ENCODE measurements around the gene ZBTB7C.

ZBTB7C gene

DNA sequence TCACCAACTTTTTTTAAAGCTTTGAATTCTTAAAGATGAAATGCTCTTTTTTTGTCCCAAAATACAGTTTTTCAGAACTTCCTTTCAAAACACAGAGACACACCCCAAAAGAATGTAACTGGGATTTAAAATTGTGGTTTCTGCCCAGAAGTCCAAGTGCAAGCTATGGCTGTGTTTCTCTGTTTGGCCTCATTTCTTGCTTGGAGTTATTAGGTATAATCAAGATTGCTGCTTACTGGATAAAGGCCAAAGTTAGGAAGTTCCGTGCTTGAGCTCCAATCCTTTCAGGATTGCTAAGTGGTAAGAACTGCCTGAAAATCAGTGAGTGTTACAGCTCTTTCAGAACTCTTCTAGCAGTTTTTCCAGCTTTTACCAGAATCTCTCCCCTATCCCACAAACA lies 16.9 kb downstream of the ZBTB7C start:
- TF ChIP-seq CTCF (IDR thresholded peaks at IDR 0.05) = no peak

DNA sequence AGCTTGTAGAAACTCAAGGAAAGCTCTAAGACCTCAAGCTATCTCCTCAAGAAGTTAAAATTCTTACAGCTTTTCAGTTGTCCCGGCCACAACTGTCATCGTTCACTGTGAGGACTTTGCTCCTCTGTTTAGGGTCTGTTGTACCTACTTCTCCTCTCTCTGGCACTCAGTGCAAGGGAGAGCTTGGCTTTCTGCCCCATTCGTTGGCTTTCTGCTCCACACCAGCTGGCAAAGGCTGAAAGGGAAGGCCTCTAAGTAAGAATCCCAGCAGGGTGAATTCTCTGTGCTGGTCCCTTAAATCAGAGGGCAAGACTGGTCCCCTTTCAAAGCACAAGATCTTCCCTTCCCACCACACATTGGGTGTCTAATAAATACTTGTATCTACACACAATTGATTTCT lies 17.3 kb downstream of the ZBTB7C start:
- TF ChIP-seq CTCF (IDR thresholded peaks at IDR 0.05) = no peak

- TF ChIP-seq CTCF (IDR thresholded peaks at IDR 0.05) = no peak
Observed at GRCh38 chr18:48390641-48391040, 18.5 kb downstream of the ZBTB7C start.

- no peak for TF ChIP-seq CTCF (IDR thresholded peaks at IDR 0.05)
Observed at GRCh38 chr18:48388478-48388877, 20.7 kb downstream of the ZBTB7C start.

- no peak for TF ChIP-seq CTCF (IDR thresholded peaks at IDR 0.05)
Observed at GRCh38 chr18:48387300-48387699, 21.9 kb downstream of the ZBTB7C start.

DNA sequence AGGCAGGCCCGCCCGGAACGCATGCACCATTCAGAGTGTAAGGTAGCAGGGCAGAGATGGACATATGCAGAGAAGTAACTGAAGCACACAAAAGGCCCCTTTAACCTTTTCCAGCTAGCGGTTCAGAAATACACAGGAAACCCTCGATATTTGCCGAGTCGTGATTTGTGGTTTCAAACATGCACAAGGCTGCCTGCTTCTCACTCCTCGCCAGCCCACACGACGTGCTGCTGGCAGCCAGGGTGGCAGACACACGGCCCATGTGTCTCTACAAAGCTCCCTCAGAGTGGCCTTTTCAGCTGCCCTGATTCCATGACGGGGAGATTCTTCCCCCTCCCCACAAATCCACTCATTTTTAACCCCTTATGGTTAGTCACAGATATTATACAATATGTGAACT lies 23.6 kb downstream of the ZBTB7C start:
- no peak for TF ChIP-seq CTCF (IDR thresholded peaks at IDR 0.05)

DNA sequence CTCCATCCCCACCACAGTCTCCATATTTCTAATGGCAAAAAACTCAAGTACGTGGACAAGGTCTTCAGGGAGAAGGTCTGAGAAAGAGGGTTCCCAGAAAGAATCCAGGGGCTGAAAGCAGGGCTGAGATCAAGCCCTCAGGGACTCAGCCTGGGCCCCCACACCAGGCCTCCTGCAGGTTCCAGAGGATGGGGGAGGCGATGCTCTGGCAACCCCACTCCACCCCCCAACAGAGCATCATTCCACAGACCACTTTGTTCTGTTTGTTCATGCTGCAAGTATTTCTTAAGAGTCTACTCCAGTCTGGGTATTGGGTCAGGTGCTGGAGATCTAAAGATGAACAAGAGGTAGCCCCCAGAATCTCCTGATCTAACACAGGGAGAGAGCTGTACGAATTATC lies 32.2 kb downstream of the ZBTB7C start:
- no peak for TF ChIP-seq CTCF (IDR thresholded peaks at IDR 0.05)

DNA sequence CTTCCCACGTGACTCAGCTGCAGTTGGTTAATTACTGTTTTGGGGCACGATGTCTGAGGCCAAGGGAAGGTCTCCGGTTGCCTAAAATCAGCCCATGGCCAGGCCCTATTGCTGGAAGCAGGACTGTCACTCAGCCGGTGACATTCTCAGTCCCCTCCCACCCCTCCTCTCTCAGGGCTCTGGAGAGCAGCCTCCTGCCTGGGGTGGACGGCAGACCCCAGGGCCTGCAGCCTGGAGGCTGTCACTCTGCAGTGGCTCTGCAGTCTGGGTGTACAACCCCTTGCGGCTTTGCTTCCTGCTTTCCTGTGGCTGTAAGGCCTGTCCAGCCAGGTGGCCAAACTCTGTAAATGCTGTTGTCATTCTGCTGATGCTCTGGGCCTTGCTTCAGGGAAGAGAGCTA lies 32.8 kb downstream of the ZBTB7C start:
- no peak for TF ChIP-seq CTCF (IDR thresholded peaks at IDR 0.05)

Data from LNCAP (cell line).